Right lobe of liver (tissue), 6 donors: Measurements from ENCODE around the gene LCN1. TPM values are rescaled to one million over a fixed set of nuclear protein-coding genes. Genes with fewer than 3 reads are reported as not detected.
A peak's percentile ranks its signal among the peaks of the same experiment; 100 is the strongest.

Source experiments
- ATAC-seq, 4 donors: fragments of 200-7000 bp; cut with Tn5 transposase; one replicate each; pipeline ENCODE4 v1.9.1; 2020; ENCODE audit warnings: mild to moderate bottlenecking in 4 of 4, moderate library complexity in 4 of 4
- DNase-seq, 3 donors: peaks; one replicate each; pipeline ENCODE4 v3.0.0-alpha.2; 2020
- H3K27ac ChIP-seq, 3 donors: fragments of 200-600 bp; one replicate each; pipeline ENCODE4 v1.8.0; 2022
- H3K27me3 ChIP-seq, 2 donors: fragments of 200-600 bp; one replicate each; pipeline ENCODE4 v1.8.0; 2022
- H3K36me3 ChIP-seq, 4 donors: fragments of 200-600 bp; sonication (generic) in 1 of 4; one replicate each; pipeline versions ENCODE4 v1.5.1 to v1.8.0; 2017 to 2022; ENCODE audit warnings: control low read depth in 1 of 4
- H3K4me1 ChIP-seq, 4 donors: fragments of 200-600 bp; sonication (generic) in 1 of 4; one replicate each; pipeline versions ENCODE4 v1.5.1 to v1.8.0; 2017 to 2022; ENCODE audit warnings: control low read depth in 1 of 4
- H3K4me3 ChIP-seq, 3 donors: fragments of 200-600 bp; one replicate each; pipeline ENCODE4 v1.8.0; 2022
- H3K9me3 ChIP-seq, 4 donors: fragments of 200-600 bp; sonication (generic) in 1 of 4; one replicate each; pipeline versions ENCODE4 v1.5.1 to v1.8.0; 2017 to 2022; ENCODE audit warnings: control low read depth in 1 of 4
- POLR2A ChIP-seq: fragments of 450-650 bp; IDR thresholded peaks from one replicate; pipeline ENCODE4 v1.6.1; 2017; ENCODE audit warnings: antibody characterized with exemption, mild to moderate bottlenecking
- WGBS: methylation state at CpG from one replicate; pipeline ENCODE4 v1.1.6; 2018; ENCODE audit warnings: low coverage, low lambda C conversion rate; ENCODE audit not compliant: insufficient coverage; ENCODE audit errors: missing lambda C conversion rate; 5-methylcytosine and 5-hydroxymethylcytosine counted together
- intact Hi-C, 2 donors: fragments of 100-400 bp; cut with DNase I; formaldehyde crosslinking; loops; one replicate each; pipeline versions ENCODE4 v1.11.2 to v1.14.1; 2022
- total RNA-seq, 6 experiments: library from RNA; depleted of rRNA in 2 of 6; stranded (reverse); fragments of >200 nt in 2 of 6; fragmentation: NEBNext Ultra II Directional in 3 of 6; extraction: Animal tissue kit (Norgen Biotek cat#: 25700) in 3 of 6; gene quantifications; one replicate each; pipeline versions ENCODE4 v1.1.0 to v1.2.4, GENCODE V29; 2016 to 2023
- TF ChIP-seq, protein P1 (sequence below), 4 donors: fragments of 200-600 bp in 3 of 4; fragments of 450-650 bp in 1 of 4; IDR thresholded peaks; one replicate each; pipeline versions ENCODE4 v1.5.1 to v1.8.0; 2016 to 2022; ENCODE audit warnings: antibody characterized with exemption in 4 of 4, mild to moderate bottlenecking in 2 of 4
- donor health status: DM: no; HTN: yes; CAD: no.
- donor health status: DM: no; HTN: no; CAD: no.
- donor health status: DM: no; HTN: no; CAD: no.
- donor health status: DM: no; HTN: yes; CAD: no.
- donor health status: DM: no; HTN: yes; CAD: no.

LCN1 gene
- total RNA-seq, 6 experiments from 2014 or later: not detected

DNA sequence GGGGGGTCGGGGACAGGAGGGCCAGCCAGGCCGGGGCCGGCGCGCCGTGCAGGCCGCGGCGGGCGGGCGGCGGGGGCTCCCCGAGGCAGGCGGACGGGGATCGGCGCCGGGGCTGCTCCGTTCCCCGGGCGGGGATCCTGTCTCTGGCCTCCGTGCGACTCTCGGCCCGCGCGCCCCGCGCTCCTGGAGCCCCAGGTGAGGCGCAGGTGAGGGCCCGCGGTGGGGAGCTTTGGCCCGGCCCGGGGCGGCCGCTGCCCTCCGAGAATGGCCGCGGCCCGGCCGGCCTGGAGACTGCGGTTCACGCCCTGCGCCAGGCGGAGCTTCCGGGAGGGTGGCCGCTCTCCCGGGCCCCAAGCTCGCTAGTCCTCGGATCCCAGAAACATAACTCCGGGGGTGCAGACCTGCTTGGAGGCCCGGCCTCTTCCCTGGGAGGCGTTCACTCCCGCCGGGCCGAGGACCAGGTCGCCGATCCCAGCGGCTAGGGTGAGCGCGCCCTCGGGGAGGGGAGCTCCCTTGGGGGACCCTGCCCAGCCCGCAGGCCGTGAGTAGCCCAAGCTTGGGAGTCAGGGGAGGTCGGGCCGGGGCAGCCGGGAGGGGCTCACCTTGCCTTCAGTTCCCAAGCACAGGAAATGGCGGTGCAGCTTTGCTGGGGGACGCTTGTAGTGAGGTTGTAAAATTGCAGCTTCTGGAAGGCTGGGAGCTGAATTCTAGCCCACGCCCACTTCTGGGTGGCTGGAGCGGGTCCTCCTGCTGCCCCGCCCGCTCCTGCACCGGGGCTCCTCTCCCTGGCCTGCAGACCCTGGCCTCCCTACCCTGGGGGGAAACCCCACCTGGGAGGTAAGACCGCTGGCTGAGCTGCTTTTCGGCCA is 40.9 kb upstream of the LCN1 start:
- TF ChIP-seq, protein P1, sequence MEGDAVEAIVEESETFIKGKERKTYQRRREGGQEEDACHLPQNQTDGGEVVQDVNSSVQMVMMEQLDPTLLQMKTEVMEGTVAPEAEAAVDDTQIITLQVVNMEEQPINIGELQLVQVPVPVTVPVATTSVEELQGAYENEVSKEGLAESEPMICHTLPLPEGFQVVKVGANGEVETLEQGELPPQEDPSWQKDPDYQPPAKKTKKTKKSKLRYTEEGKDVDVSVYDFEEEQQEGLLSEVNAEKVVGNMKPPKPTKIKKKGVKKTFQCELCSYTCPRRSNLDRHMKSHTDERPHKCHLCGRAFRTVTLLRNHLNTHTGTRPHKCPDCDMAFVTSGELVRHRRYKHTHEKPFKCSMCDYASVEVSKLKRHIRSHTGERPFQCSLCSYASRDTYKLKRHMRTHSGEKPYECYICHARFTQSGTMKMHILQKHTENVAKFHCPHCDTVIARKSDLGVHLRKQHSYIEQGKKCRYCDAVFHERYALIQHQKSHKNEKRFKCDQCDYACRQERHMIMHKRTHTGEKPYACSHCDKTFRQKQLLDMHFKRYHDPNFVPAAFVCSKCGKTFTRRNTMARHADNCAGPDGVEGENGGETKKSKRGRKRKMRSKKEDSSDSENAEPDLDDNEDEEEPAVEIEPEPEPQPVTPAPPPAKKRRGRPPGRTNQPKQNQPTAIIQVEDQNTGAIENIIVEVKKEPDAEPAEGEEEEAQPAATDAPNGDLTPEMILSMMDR (IDR thresholded peaks at IDR 0.05): no peak
- TF ChIP-seq POLR2A: no peak
- H3K9me3 ChIP-seq: no peaks in the 10 kb centered on the region
- H3K4me1 ChIP-seq: peaks cover 0 to 3% (median 0%) of the 10 kb centered on the region in 4 donors
- peak in 1 of 3 donors; percentile 63 for DNase-seq
- H3K27ac ChIP-seq: peak overlapping the region in 1 of 3 donors; percentile 36
- no peaks in the 10 kb centered on the region for H3K27me3 ChIP-seq
- intact Hi-C loops: no loop called here
- ATAC-seq: peak; percentile 64 to 78 (median 72)
- peaks cover 0 to 11% (median 2%) of the 10 kb centered on the region in 4 donors for H3K36me3 ChIP-seq
- WGBS: under 1% methylated on average over 17 of the region's 76 CpGs
- H3K4me3 ChIP-seq: peak overlapping the region; percentile 62 to 84 (median 71)

DNA sequence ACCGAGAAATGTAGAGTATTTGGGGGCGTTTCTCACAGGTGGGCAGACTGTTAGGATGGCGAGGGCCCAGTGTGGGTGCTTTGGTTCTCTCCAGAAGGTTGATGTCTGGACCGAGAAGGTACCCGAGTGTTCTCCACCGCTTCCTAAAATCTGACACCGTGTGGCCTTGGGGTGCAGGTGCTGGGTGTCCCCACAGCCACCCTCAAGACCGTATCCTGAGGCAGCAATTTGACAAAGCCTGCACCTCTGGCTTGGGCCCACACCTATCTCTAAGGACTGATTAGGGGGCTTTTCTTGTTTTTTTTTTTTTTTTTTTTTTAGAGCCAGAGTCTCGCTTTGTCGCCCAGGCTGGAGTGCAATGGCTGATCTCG is 40.3 kb upstream of the LCN1 start:
- 34% methylated on average over 6 of the region's 11 CpGs for WGBS
- Histone ChIP-seq H3K36me3 (peaks cover 0 to 15% (median 2%) of the 10 kb centered on the region in 4 donors), H3K9me3 (no peaks in the 10 kb centered on the region), H3K27ac (peak overlapping the region in 1 of 3 donors; percentile 36), H3K4me1 (peaks cover 0 to 3% (median 0%) of the 10 kb centered on the region in 4 donors), H3K4me3 (peak overlapping the region; percentile 62 to 84 (median 71)), H3K27me3 (no peaks in the 10 kb centered on the region)
- TF ChIP-seq, protein P1 (IDR thresholded peaks at IDR 0.05): no peak
- no peak for TF ChIP-seq POLR2A
- intact Hi-C loops: no loop called here
- ATAC-seq (no peak), DNase-seq (no peak)

DNA sequence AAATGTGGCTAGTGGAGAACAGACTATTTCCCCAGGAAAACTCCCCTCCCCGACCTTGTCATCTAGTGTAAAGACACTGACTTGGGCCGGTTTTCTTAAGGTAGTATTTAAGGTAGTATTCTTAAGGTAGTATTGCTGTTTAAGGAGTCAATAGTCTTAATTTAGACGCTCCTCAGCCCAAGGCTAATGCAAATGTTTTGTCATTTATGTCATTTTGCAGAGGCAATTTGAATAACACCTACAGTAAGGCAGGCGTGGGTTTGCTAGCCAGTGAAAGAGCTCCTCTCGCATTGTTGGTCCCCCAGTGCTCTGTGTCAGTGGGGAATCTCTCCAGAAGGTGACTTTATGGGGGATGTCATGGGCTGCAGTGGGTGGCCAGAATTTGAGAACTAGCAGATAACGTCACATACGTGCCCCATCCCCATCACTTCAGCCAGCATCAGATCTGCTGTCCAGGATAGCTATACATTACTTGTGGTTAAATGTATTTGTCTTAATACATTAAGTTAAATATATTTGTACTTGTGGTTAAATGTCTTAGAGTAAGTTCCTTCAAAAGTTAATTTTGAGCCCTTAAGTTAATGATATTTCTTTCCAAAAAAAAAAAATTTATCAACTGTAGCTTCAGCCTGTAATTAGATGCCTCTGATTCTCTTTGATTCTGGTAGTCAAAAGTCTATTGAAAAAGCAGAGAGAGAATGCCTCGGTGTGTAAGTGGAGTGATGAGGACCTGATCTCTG is 39.1 kb upstream of the LCN1 start:
- no peak overlapping the region for H3K27ac ChIP-seq
- no peaks in the 10 kb centered on the region for H3K9me3 ChIP-seq
- peaks cover 0 to 24% (median 4%) of the 10 kb centered on the region in 4 donors for H3K36me3 ChIP-seq
- no peak overlapping the region for H3K4me3 ChIP-seq
- no peak for ATAC-seq
- no peaks in the 10 kb centered on the region for H3K27me3 ChIP-seq
- 78% methylated on average over 8 of the region's 8 CpGs for WGBS
- DNase-seq: no peak
- H3K4me1 ChIP-seq: peaks cover 0 to 3% (median 0%) of the 10 kb centered on the region in 4 donors
- no peak for TF ChIP-seq POLR2A
- TF ChIP-seq, protein P1 (IDR thresholded peaks at IDR 0.05): no peak
- intact Hi-C loops: no loop called here

DNA sequence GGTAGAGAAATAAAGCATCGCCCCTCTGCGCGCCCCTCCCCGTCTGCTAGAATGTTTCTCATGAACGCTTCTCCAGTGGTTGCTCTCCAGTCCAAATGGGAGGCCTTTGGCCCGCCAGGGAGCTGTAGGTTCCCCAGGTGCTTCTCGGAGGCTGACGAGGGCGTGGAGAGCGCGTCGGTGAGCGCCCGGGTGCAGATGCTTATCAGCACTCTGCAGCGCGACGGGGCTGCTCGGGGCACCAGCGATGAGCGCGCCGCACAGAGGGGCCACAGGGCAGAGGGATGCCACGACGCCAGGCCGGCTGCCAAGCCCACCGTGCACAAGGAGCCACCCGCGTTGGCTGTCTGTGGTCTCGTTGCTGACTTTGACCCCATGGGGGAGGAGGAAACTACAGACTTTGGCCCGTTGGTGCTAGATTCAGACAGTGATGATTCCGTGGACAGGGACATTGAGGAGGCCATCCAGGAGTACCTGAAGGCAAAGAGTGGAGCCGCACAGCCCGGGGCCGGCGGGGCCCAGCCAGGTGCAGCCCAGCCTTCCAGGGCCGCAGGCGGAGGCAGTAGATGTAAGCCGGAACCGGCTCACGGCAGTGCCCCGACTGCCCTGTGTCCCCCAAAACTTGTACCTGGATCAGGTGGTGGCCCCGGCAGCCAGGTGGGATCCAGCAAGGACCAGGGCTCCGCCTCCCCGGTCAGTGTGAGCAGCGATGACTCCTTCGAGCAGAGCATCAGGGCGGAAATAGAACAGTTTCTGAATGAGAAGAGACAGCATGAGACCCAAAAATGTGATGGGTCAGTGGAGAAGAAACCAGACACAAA is 36.6 kb upstream of the LCN1 start:
- no peaks in the 10 kb centered on the region for H3K27me3 ChIP-seq
- H3K4me1 ChIP-seq: peaks cover 0 to 14% (median 5%) of the 10 kb centered on the region in 4 donors
- H3K36me3 ChIP-seq: peaks cover 0 to 24% (median 5%) of the 10 kb centered on the region in 4 donors
- DNase-seq (no peak), ATAC-seq (no peak)
- TF ChIP-seq, protein P1 (IDR thresholded peaks at IDR 0.05): no peak
- TF ChIP-seq POLR2A: no peak
- 88% methylated on average over 26 of the region's 47 CpGs for WGBS
- H3K9me3 ChIP-seq: no peaks in the 10 kb centered on the region
- intact Hi-C loops: no loop called here
- H3K27ac ChIP-seq: no peak overlapping the region
- no peak overlapping the region for H3K4me3 ChIP-seq
